NCI-H2196 treated with DMSO at 0.1 percent for 48 hours (cell line): ENCODE data around the gene AKAP3.

Experiments
- DNase-seq: peaks from one replicate; lab custom pipeline; 2025; ENCODE audit not compliant: unreplicated experiment; lab: John Stamatoyannopoulos, UW

AKAP3 gene

DNA sequence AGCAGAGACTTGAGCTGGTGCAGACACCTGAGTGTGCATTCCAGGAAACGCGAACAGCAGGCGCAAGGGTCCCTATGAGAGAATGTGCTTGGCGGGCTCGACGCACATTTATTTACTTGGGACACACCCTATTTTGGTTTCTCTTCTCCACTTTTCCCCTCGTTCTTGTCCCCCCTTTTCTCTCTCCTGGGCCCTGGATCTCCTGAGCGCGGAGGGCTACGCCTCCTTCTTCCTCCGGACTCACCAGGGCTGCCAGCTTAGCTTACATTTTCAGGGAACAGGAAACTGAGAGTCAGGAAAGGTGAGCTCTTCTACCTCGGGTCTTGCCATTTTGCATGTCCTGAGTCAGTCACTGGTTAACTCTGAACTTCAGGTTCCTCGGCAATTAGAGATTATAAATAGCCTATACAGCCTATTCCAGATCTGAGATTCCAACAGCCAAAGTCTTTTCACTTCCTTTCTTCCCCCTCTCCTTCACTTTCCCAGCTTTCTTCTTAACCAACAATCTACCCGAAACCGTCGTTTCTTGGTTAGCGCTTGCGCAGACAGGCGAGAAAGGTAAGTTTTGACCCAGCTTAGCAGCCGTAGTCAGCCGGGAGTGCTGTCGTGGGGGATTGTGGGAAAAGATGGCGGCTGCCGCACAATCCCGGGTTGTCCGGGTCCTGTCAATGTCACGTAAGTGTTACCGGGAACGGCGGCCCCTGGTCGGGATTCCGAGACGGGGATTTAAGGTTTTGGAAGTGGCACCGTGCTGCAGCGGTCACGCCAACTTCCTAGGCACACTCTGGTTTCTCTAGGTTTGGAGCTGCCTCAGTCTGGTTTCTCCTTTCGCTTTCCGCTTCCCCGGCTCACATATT, at the start of gene AKAP3, which contains the start of gene NDUFA9:
Gene AKAP3 (minus strand): TSS at position 551 of the 857 bp plus-strand sequence. CDS start 10,855 bp downstream, outside the sequence.
Gene NDUFA9 (plus strand): TSS at position 614 of the 857 bp plus-strand sequence. CDS start 13 bp downstream, at position 627.
- peak; percentile 23 for DNase-seq

DNA sequence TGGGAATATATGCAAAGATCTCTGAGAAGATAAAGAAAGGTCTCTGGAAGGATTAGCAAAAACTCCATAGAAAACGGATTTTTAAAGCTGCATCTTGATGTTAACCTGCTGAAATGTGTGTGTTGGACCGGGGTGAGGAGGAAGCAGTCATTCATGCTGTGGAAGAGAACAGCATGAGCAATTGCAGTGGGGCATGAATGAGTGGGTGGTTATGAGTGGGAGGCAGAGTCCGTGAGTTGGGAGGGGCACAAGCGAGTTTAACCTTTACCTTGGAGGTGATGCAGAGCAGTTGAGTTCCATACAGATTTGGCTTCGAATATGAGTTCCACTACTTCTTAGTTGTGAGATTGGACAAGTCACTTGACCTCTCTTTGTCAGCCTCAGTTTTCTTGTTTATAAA, 41.9 kb upstream of the AKAP3 start:
- no peak for DNase-seq

DNA sequence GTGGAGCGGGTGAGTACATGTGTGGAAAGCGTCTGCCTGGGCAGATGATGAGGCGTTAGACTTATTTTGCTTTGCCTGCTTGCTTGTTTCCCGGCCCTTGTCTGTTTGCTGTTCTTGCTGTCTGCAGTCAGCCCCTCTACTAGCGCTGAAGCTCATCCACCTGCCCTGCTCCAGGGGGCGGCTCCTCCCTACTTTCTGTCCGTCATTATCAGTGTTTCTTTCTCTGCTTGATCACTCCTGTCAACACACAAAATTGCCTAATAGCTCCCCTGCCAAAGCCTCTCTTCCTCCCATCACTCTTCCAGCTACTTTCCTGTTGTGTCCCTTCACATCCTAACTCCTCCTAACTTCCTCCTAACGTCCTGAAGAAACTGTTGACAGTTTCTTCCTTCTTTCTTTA, 36.5 kb upstream of the AKAP3 start:
- no peak for DNase-seq

DNA sequence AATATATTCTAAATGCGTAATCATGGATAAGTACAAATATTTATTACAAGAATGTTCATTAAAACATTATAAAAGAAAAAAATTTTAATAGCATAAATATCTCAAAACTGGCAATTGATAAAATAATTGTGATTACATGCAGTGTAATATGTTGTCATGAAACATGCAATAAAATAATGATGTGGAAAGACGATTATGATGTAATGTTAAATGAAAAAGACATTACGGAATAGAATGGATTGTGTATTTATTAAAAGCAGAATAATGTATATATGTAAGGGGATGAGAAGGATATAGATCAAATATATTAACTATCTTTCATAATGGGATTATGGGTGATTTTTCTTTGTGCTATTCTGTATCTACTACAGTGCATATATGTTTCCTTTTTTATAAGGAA, 32.9 kb upstream of the AKAP3 start:
- DNase-seq = no peak

DNA sequence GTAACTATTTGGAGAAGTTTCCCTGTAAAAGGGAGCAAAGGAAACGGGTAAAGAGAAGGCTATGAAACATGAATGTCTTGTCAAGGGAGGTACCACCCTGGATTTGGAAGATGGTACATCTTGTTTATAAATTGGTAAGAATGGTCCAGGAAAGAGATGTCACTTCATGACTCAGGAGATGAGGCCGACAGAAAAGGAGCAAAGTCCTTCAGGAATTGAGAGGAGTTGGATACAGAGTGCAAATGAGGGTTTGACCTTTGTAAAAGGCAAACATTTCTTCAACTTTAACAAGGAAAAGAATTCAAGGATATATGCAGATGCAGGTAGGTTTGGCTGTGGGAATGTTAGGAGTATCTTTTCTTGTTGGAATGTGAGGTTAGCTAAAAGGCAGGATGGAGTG, 30.9 kb upstream of the AKAP3 start:
- no peak for DNase-seq

DNA sequence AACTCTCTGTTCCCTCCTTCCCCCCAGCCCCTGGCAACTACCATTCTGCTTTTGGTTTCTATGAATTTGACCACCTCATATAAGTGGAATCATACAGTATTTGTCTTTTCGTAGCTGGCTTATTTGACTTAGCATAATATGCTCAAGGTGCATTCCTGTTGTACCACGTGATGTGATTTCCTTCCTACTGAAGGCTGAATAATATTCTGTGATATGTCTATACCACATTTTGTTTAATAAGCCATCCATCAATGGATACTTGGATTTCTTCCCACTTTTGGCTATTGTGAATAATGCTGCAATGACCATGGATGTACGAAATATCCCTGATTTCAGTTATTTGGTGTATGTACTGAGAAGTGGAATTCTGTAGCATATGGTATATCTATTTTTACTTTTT, 16.4 kb upstream of the AKAP3 start:
- no peak for DNase-seq

DNA sequence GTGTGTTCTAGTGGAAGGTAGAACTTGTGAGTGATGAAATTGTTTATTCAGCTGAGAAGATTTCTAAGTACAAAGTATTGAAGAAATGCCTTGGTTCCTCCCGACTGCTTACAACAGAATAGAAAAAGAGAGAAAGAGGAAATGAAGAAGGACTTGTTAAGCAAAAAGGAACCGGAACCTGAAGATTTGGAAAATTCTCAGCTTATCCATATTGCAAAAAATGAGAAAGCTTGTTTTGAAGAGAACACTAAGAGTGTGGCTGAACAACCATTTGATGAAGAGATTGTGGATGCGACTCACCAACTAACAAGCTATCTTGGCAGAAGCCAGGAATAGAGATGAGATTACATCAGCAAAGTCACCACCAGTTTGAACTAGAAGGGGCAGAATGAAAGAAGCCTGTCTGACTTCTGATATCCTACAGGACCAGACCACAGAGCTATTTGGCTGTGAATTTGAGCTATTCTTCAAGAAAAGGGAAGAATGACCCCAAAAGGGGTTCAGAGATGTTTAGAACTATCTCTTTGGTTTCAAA, 15.2 kb upstream of the AKAP3 start:
- no peak for DNase-seq

DNA sequence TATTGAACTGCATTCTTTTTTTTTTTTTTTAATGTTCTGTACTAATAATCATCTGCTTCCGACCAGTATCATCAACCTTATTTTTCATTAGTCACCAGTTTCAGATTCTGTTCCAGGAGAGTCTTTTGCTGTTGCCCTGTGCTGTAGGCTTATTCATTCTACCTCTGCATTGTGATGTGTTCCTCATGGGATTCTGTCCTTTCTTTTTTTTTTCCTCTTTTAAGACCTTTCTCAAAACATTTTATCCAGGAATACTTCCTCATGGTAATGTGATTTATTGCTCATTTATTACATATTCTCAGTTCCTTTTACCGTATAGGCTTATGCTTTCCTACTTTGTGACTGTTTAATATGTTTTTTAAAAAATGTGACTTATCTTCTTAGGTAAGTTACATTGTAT, 4.8 kb upstream of the AKAP3 start:
- no peak for DNase-seq

DNA sequence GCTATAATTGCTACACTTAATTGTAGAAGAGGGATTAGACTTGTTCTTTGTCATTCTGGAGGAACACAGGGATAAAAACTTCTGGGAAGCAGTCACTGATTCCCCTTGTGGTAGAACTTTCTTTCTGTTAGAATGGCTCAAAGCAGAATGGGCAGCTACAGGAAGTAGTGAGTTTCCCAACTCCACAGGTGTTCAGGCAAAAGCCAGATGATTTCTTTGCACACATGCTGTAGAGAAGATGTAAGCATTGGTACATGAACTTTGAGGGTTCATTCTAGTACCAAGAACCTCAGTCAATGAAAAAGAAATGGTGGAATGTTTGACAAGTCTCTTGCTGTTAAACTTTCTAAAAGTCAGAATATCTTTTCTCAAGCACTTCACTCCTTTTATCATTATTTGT, 4.4 kb upstream of the AKAP3 start:
- no peak for DNase-seq

DNA sequence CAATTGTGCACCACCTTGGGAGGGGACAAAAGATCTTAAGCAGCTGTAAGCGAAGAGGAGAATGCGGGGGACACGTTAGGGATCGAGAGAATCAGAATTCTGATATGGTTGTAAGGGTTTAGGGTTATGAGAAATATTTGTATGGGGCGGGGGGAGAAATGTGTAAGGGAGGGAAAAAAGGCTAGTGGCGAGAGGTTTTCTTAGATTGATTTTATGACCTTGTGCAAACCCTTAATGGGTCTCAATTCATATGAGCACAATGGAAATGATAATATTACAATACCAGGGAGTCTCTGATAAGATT, 459 bp upstream of the AKAP3 start:
- DNase-seq = no peak

DNA sequence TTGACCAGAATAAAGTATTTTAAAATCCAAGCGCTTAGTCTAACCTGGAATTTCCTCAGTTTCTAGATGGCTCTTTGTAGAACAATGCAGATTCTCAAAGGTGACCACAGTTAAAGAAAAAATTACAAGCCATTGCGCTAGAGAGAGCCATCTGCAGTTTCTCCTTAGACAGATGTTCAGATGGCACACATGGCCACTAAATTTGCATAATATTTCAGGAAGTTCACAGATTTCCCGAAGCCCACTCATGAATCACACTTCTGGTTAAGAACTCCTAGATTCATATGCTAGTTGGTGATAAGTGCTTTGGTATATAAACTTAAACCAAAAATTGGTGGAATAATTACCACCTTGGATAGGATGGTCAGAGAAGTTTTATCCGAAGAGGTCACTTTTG, 749 bp downstream of the AKAP3 start:
- DNase-seq = no peak

DNA sequence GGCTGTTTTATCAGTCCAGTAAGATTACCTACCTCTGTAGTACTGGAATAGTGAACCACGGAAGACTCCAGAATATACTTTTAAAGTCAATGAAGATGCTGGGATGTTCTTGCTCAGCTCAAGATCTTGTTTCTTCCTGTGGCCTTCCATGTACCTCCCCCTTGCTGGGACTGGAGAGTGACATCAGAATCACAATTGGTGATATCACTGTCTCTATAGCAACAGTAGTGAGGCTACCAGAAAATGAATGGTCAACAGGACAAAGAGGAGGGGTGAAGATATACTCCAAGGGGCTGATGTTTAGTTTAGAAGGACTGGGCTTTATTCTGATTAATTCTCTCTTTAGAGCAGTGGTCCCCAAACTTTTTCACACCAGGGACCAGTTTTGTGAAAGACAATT, 3.8 kb downstream of the AKAP3 start:
- no peak for DNase-seq

DNA sequence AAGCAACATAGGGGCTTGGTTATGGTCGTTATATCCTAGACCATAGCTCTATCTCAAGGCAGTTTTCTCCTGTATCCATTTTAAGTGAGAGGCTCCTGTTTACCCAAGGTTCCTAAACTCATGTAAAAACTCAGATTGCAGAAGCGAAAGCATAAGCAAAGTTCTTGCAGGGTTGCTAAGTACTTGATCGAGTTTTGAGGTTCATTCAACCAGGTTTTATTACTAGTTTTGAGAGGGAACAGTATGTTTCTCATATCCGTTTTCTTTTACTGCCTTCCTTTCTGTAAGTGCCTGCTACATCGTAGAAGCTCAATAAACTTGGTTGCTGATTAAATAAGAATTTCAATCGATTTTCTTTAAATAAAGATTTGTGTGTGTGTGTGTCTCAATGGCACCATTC, 5.1 kb downstream of the AKAP3 start:
- no peak for DNase-seq

DNA sequence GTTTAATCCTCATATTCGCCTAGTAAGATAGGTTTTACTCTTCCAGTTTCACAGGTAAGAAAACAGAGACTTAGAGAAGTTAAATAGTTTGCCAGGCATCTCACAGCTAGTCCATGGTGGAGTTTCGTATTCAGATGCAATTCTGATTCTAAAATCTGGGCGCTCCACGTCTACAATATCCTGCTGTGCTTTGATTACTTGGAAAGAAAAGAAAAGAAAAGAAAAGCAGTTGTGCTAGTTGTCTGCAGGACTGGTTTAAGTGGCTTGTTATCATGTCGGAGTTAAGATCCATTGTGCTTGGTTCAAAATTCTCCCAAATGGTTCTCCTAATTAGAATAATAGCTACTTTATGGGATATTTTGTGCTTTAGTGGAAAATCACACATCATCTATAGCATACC, 18.6 kb downstream of the AKAP3 start:
- DNase-seq = no peak

DNA sequence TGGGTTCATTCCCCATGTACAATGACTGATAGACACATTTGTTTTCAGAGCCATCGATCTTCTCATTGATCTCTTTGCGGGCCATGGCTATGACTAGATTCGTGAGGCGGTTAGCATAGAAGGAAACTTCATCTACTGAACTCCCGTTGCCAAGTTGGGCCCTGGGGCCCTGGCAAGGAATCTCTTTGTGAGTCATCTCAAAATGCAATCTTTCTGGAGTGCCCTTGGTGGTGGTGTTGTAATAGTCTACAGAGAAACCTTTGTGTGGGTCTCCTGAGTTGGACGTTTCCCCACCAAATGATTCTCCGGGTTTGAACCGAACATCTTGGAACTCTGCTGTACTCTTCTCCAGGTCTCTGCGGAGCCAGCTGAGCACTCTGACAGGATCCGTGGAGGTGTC, 20.4 kb downstream of the AKAP3 start:
- no peak for DNase-seq

DNA sequence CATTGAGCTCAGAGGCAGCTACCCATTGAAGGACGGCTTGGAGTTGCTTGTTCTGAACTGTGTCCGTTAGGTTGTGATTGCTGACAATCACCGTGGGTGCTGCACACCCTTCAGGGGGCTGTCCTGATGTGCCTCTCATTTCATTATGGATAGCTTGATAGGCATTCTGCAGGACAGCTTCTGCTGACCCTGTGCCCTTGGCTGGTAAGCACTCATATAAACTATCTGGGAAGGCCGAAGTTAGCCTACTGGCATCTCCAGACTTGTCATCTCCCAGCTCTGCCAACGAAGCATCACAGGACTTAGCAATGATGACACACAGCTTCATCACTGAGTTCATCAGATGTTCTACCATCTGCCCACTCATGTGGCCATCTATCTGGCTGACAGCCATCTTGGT, 22.3 kb downstream of the AKAP3 start:
- DNase-seq = no peak

DNA sequence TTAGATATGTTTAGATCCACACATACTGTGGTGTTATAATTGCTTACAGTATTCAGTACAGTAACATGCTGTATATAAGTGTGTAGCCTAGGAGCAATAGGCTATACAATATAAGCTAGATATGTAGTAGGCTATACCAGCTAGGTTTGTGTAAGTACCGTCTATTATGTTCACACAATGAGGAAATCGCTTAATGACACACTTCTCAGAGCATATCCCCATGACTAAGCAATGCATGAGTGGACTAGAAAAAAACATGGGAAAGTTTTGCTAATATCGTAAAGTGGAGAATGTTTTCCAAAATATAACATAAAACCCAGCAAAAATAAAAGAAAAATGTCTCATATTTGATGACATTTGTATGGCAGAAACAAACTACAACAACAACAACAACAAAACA, 27.3 kb downstream of the AKAP3 start:
- DNase-seq = no peak

DNA sequence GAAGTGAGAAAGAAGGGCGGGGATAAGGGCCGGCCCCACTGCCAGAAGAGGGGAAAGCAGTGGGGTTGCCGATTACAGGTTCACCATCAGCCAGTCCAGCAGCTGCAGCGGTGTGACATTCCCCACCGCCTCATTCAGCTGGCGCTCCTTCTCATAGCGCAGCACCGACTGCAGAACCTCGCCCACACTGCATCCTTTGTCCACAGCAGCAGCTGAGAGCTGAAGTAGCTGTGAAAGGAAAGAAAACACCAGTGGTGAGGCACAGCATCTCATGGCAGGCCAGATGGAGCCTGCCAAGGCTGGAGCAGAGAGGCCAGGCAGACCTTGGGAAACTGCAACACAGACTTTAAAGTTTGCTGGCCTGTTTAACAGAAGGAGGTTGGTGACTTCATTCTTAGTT, 33.2 kb downstream of the AKAP3 start:
- DNase-seq = no peak

DNA sequence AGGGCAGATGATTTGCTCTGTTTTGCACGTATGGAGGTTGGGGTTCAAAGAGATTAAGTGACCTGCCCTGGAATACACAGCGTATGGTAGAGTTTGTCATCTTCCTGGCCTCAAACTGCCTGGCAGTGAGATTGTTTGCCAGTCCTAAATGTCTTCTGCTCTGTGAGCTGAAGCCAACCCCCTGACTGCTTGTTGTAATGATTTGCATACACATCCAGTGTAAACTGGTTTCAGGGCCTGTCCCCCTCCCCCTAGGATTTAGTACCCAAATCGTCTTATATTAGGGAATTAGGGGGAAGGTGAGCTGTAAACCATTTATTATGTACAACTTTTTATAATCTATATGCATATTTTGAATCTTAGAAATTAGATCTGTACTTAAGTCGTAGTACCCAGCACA, 38.4 kb downstream of the AKAP3 start:
- no peak for DNase-seq

DNA sequence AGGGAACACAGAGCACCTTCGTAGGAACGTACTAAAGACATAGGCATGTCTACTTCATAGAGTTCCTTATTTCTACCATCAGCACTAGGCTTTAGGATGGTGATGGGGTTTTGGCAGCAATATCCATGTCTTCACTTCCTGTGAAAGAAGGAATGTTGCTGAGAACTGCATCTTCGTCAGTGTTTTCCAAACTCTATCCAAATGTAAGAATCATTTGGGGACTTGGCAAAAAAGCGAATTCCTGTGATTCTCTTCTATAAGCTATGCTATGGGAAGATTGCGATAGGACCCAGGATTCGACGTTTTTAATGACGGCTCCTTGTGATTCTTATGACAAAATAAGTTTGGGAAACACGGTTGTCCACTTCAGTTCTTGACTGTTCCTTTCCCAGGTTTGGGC, 39.8 kb downstream of the AKAP3 start:
- no peak for DNase-seq

DNA sequence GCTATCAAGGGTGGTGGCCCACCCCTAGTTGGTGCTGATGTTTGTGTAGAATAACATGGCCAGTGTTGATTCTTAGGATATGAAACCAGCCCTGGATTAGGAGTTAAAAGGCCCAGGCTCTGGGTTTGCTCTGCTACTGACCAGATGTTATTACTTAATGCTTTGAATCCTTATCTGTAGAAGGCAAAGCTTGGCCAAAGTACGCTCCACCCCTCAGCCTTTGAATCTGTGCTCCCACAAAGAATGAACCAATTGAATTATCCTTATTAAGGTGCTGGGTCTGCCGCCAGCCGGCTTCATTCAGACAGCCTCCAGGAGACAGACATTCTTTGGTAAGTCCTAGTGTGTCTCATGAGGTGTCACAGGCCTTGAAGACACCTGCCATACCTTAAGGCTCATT, 41.8 kb downstream of the AKAP3 start:
- DNase-seq = no peak

DNA sequence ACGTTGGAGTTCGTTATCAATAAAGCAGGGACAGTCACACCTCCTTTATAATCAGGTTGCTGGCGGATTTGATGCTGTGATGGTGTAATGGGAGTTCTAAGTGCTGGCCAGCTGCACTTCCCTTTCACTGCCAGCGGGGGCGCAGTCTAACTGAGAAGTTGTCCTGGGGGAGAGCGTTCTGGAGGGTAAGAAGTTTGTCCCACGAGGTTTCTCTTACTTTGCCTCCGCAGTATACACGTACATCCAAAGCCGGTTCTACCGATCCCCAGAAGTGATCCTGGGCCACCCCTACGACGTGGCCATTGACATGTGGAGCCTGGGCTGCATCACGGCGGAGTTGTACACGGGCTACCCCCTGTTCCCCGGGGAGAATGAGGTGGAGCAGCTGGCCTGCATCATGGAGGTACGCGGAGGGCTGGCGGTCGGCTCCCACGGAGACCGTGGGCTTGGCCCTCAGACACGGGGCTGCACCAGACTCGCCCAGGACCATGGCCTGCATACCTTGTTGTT, 44.1 kb downstream of the AKAP3 start:
- peak; percentile 64 for DNase-seq

DNA sequence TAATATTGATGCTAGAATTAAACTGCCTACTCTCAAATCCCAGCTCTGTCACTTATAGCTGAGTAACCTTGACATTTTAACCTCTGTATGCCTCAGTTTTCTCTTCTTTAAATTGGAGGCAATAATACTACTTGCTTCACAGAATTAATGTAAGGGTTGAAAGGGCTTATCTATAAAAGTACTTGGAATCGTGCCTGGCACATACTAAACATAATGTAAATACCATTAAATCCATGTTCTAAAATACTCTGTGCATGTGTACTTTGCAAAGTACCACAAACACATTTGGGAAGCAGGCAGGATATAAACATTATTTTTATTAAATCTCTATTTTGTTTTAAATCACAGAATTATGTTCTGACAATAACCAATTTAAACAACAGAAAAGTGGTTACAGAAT, 44.9 kb downstream of the AKAP3 start:
- DNase-seq = no peak
